ENCODE data around the gene POMT2.

The POMT2 gene

GRCh38 chr14:77240336-77240915 lies 80.3 kb downstream of the POMT2 start:
- no peak for DNase-seq (ENCODE audit: low read depth)

DNA sequence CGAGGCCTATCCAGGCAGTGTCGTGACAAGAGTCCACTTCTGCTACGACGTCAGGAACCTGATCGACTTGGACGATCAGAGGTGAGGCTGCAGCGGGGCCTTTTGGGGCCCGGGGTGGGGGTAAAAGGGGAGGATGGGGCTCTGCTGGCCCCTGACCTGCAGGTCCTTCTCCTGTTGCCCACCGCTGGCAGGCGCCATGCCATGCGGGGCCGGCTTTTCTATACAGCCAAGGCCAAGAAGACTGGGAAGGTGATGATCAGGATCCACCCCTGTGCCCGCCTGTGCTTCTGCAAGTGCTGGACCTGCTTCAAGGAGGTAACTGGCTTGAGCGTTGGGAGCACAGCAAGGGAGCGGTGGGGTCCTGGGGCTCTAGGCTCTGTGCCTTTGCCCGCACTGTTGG lies 81.3 kb downstream of the POMT2 start:
- no peak for DNase-seq (ENCODE audit: low read depth)

DNA sequence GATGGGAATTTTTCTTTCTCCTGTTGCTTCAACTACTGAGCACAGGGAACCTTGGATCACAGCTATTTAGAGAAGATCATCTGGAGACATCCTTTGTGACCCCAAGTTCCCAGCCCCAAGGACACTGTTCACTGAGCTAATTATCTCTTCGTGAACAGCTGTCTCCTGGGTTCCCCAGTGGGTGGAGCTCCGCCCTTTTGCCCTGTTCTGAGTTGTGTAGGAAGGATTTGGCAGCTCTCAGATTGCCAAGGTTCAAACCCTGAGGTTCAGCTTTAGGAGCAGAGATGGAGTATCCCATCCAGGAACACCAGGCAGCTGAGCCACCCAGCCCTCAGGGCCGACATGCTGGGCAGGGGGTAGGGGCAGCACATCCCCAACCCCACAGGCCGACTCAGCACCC lies 81.7 kb downstream of the POMT2 start:
- DNase-seq (ENCODE audit: low read depth), result no peak

DNA sequence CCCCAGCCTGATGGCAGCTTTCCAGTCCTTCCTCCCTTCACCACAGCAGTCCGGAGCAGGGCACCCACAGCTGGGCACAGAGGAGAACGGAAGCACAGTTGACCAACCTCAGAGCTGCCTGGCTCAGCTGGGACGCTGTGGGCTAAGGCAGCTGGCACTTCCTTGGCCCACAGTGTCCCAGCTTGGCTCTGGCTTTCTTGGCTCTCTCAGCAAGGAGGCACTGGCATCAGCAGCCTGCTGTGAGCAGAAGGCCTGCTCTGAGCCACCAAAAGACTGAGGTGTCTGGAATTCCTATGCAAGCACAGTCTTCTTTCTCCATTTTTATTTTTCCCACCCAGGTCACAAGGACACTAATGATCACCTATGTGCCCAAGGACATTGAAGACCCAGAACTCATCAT lies 82.3 kb downstream of the POMT2 start:
- no peak for DNase-seq (ENCODE audit: low read depth)

GRCh38 chr14:77236814-77237213 lies 83.9 kb downstream of the POMT2 start:
- DNase-seq (ENCODE audit: low read depth), result no peak

DNA sequence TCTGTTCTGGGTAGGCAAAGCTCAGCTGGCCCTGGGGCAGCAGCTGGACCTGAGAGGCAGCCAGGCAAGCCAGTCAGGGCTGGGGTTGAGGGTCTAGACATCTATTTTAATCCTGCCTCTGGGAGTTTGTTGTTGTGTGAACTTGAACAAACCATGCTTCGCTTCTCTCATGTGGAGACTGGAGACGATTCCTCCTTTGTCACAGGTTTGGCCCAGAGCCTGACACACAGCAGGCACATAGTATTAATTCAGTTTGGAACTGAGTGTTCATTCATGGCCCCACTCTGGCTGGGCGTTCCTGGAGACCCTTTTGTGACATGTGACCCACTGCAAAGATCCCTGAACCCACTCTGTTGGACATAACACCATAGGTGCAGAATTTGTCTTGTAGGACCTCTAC lies 89.0 kb downstream of the POMT2 start:
- no peak for DNase-seq (ENCODE audit: low read depth)

GRCh38 chr14:77230914-77231313 lies 89.8 kb downstream of the POMT2 start:
- DNase-seq (ENCODE audit: low read depth), result no peak

- no peak for DNase-seq (ENCODE audit: low read depth)
Observed at GRCh38 chr14:77228056-77228455, 92.6 kb downstream of the POMT2 start.

- no peak for DNase-seq (ENCODE audit: low read depth)
Observed at GRCh38 chr14:77225892-77226557, 94.7 kb downstream of the POMT2 start.

DNA sequence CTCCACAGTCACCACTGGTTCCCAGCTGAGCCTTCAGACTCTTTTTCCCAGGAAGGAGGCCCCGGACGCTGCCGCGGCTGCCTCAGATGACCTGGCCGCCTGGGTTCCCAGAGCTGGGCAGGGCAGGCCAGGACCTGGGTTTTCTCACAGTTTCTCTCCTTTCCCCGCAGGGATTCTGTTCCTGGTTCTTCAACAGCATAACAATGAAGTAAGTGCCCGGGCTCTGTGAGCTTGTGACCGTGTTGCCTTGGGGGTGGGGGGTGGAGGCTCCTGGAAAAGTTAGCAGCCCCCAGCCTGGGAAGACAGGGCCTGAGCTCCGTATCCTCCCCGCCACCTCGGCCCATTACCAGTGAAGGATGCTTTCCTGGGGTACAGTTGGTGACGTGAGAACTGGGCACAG lies 95.4 kb downstream of the POMT2 start:
- no peak for DNase-seq (ENCODE audit: low read depth)
